Iris pigment epithelial cell (primary cell): ENCODE measurements around the gene PLXNB2.
"Not testable (repeated sequence)": the region's sequence is repeated elsewhere in the genome, so short reads cannot be mapped to it uniquely, and the experiment has no call there.

Source experiments
- DNase-seq: peaks from one replicate; pipeline ENCODE4 v3.0.0-alpha.2; 2011; ENCODE audit warnings: low read depth

Gene PLXNB2, protein sequence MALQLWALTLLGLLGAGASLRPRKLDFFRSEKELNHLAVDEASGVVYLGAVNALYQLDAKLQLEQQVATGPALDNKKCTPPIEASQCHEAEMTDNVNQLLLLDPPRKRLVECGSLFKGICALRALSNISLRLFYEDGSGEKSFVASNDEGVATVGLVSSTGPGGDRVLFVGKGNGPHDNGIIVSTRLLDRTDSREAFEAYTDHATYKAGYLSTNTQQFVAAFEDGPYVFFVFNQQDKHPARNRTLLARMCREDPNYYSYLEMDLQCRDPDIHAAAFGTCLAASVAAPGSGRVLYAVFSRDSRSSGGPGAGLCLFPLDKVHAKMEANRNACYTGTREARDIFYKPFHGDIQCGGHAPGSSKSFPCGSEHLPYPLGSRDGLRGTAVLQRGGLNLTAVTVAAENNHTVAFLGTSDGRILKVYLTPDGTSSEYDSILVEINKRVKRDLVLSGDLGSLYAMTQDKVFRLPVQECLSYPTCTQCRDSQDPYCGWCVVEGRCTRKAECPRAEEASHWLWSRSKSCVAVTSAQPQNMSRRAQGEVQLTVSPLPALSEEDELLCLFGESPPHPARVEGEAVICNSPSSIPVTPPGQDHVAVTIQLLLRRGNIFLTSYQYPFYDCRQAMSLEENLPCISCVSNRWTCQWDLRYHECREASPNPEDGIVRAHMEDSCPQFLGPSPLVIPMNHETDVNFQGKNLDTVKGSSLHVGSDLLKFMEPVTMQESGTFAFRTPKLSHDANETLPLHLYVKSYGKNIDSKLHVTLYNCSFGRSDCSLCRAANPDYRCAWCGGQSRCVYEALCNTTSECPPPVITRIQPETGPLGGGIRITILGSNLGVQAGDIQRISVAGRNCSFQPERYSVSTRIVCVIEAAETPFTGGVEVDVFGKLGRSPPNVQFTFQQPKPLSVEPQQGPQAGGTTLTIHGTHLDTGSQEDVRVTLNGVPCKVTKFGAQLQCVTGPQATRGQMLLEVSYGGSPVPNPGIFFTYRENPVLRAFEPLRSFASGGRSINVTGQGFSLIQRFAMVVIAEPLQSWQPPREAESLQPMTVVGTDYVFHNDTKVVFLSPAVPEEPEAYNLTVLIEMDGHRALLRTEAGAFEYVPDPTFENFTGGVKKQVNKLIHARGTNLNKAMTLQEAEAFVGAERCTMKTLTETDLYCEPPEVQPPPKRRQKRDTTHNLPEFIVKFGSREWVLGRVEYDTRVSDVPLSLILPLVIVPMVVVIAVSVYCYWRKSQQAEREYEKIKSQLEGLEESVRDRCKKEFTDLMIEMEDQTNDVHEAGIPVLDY (N-terminal part only)

DNA sequence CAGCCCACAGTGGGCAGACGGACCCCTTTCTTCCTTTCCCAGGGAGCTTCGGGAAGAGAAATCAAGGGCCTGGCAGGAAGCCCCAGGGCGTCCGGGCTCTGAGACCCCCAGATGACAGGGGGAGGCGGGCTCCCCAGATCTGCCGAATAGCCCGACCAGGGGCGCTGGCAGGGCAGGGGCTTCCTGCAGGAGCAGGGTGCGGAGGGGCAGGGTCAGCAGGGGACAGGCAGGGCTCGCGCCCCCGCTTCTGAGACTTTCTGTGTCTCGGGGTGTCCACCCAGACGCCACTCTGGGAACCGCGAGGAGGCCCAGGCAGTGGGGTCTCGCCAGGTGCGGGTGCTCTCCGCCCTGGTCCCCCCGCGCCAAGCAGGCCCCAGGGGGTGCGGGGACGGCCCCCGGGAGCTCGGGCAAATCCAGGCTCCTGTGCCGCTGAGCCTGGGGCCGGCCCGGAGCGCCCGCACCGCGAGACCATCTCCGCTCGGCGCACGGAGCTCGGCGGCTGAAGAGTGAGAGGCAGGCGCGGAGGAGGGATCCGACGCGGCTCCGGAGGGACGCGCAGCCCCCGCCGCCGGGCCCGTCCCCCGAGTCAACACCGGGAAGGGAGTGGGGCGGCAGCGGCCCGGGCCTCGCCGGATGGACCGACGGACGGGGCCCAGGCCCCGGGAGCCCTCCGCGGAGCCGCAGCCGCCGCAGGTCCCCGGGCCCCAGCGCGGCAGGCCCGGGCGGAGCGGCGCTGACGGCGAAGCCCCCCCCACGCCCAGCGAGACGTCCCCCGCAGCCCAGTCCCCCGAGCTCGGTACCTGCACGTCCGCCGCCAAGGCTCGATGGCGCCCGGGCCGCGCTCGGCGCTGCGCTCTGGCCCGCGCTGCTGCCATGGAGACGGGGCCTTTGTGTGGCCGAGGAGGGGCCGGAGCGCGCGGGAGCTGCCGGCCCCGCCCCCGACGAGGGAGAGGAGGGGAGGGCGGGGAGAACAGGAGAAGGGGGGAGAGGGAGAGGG, at the start of gene PLXNB2:
Gene PLXNB2 (minus strand): TSS at position 894 of the 997 bp plus-strand sequence. CDS start 17,062 bp downstream, outside the sequence.
- peak; percentile 79 for DNase-seq

DNA sequence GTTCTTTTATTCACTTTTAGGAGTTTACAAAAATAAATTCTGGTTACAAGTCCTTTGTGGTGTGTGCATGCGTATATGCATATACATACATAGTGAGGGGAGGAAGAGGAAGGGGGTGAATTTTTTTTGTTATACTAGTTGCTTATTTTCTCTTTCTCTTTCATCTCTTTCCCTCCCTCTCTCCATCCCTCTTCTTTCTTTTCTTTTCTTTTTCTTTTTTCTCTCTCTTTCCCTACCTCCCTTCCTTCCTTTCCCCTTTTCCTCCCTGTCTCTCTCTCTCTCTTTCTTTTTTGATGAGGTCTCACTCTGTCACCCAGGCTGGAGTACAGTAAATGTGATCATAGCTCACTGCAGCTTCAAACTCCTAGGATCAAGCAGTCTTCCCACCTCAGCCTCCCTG, 49.8 kb upstream of the PLXNB2 start:
- DNase-seq, result no peak

DNA sequence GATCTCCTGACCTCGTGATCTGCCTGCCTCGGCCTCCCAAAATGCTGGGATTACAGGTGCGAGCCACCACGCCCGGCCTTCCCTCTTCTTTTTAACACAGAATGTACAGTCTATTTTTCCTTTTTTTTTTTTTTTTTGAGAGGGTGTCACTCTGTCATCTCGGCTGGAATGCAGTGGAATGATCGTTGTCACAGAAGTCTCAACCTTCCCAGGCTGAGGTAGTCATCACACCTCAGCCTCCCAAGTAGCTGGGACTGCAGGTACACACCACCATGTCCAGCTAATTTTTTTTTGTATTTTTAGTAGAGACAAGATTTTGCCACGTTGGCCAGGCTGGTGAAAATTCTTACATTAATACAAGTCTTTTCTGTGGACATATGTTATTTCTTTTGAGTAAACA, 48.7 kb upstream of the PLXNB2 start:
- DNase-seq, result no peak

DNA sequence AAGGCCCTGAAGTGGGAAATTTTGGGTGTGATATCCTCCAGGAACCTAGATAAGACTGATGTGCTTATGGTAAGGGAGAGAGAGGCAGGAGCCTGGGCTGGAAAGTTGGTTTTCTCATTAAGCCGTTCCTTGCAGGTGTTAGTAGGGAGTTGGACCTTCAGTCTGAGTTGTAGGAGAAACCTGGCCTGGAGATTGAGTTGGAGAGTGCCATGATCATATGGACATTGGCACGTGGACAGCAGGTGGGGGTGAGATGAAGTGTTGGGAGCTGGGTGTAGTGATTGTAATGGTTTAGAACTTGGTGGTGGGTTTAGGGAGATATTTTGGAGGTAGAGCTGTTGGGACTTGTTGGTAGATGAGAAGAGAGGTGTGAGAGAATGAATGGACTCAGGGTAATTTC, 40.6 kb upstream of the PLXNB2 start:
- no peak for DNase-seq

DNA sequence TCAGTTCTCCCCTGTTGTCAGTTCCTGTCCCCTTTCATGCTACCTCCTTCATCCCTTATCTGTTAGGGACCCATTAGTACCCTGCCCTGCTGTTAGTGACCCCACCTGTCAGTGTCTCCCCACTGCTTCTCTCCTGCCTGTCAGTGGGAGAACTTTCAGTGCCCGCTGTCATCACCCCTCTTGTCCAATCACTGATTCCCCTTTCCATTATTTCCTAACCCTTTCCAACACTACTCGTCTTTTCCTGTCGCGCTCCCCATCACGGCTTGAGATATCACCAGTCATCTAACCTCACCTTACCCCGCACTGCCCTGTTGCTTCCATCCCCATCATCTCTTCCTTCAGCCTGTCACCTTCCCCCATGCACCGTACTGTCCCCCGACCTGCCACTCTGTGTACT, 39.7 kb upstream of the PLXNB2 start:
- DNase-seq, result no peak

DNA sequence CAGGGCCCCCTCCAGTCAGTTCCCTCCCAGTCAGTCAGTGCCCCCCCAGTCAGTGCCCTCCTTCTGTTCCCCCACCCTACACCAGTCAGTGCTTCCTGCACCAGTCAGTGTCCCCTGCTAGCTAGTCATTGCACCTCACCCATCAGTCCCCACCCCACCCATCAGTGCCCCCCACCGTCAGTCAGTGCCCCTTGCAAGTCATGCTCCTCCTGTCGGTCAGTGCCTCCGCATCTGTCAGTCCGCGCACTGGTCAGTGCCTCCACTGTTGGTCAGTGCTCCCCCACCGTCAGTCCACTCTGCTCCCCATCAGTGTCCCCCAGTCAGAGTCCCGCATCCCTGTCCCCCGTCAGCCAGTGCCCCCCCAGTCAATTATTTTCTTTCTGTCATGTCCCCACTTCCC, 39.0 kb upstream of the PLXNB2 start:
- no peak for DNase-seq

DNA sequence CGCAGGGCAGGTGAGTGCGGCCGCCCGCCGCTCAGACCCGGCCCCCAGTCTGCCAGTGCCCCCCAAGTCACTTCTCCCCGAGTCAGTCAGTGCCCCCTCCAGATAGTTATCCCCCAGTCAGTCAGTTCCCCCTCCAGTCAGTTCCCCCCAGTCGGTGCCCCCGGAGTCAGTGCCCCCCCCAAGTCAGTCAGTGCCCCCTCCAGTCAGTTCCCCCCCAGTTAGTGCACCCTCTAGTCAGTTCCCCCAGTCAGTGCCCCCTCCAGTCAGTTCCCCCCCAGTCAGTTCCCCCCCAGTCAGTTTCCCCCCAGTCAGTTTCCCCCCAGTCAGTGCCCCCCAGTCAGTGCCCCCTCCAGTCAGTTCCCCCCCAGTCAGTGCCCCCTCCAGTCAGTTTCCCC, 36.1 kb upstream of the PLXNB2 start:
- no peak for DNase-seq

DNA sequence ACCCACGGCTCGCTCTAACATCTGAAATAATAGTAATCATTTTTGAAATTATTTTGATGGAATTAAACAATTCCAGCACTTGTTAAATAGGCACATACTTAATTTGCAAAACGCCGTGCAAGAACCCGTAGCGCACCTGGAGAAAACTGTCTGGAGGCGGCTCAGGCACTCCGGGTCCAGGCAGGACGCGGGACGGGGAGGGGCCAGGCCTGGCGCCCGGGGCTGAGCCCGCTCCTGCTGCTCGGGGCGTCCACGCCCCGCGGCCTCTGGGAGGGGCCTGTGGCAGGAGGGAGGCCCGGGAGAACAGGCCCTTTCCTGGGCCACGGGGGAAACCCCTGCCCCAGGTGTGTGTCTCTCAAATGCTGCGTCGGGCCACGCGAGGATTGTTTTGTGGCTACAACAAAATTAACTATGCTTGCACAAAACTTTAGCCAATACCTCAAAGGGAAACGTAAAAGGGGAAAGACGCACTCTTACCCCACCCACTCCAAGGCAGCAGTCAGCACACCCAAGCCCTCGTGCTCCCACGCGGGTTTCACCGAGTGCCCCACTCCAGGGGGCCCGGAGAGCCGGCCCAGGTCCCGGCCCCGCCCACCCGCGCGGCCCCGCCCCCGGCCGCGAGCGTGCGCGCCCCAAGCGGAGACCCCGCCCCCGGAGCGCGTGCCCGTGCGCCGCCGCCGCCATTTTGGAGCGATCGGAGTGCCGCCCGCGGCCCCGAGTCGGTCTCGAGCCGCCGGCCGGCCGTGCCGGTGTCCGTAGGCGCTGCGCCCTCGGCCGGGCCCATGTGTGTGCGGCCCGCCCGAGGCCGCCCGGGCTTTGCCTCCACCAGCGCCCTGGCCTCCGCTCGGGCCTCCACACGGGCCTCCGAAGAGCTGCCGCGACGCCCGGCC, 35.5 kb upstream of the PLXNB2 start, which contains the start of gene PPP6R2:
Gene PPP6R2 (plus strand): TSS at position 677 of the 890 bp plus-strand sequence. CDS start 50,582 bp downstream, outside the sequence.
- DNase-seq, result peak; percentile 60

DNA sequence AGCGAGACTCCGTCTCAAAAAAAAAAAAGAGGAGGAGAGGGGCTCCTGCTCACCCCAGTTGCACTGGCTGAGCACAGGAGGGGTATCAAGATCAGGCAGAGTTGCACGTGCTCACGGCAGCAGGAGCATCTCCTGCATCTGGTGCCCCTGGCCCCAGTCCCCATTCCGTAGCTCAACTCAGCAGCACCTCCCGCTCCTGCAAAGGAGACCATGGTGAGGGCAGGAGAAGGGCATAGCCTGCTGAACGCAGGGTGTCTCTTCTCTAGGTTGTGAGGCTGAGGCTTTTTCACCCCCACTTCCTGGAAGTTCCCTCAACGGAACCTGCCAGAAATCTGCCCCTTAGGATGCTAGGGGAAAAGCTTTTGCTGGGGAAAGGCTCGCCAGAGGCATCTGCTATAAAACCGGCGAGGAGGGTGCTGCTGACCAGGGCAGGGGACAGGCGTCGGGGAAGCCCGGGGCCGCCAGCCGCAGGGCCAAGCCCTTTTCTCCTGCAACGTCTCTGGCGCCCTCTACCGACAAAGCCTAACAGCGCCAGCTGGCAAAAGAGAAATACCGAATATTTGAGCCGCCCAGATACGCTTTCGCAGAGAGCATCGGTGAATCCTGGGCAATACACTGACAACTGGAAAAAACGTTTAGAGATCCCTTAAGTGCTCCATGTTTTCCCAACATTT, 34.7 kb upstream of the PLXNB2 start:
- peak; percentile 77 for DNase-seq

DNA sequence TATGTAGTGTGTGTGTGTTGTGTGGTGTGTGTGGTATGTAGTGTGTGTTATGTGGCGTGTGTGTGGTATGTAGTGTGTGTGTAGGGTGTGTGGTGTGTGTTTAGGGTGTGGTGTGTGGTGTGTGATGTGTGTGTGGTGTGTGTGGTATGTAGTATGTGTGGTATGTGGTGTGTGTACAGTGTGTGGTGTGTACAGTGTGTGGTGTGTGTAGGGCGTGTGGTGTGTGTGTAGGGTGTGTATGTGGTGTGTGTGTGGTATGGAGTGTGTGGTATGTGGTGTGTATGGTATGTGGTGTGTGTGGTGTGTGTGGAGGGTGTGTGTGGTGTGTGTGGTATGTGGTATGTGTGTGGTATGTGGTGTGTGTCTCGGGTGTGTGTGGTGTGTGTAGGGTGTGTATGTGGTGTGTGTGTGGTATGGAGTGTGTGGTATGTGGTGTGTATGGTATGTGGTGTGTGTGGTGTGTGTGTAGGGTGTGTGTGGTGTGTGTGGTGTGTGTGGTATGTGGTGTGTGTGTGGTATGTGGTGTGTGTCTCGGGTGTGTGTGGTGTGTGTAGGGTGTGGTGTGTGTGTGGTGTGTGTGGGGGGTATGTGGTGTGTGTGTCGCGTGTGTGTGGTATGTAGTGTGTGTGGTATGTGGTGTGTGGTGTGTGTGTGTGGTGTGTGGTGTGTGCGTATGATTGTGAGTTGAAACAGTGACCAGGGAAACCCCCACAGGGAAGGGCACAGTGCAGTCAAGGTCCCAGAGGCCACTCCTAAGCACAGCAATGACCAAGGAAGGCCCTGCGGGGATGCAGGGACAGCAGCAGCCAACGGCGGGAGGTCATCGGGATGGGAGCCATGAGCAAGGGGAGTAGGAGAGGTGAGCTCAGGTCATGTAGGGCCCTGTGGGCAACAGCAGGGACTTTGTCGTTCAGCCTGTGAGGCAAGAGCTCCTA, 32.8 kb upstream of the PLXNB2 start:
- no peak for DNase-seq

DNA sequence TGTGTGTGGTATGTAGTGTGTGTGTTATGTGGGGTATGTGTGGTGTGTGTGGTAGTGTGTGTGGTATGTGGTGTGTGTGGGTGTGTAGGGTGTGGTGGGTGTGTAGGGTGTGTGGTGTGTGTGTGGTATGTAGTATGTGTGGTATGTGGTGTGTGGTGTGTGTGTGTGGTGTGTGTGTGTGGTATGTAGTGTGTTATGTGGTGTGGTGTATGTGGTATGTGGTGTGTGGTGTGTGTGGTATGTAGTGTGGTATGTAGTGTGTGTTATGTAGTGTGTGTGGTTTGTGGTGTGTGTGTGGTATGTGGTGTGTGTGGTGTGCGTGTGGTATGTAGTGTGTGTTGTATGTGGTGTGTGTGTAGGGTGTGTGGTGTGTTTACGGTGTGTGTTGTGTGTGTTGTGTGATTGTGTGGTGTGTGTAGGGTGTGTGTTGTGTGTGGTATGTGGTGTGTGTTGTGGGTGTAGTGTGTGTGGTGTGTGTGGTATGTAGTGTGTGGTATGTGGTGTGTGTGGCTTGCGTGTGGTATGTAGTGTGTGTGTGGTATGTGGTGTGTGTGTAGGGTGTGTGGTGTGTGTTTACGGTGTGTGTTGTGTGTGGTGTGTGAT, 31.5 kb upstream of the PLXNB2 start:
- DNase-seq, result no peak

DNA sequence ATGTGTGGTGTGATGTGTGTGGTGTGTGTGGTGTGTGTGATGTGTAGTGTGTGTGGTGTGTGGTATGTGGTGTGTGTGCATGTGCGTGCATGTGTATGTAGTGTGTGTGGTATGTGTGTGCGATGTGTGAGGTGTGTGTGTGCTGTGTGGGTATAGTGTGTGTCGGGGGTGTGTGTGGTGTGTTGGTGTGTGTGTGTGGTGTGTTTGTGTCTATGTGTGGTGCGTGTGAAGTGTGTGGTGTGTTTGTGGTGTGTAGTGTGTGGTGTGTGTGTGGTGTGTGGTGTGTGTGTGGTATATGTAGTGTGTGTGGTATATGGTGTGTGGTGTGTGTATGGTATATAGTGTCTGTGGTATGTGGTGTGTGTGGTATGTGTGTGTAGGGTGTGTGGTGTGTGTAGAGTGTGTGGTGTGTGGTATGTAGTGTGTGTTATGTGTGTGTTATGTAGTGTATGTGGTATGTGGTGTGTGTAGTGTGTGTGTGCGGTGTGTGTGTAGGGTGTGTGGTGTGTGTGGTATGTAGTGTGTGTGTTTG, 30.7 kb upstream of the PLXNB2 start:
- DNase-seq, result no peak

DNA sequence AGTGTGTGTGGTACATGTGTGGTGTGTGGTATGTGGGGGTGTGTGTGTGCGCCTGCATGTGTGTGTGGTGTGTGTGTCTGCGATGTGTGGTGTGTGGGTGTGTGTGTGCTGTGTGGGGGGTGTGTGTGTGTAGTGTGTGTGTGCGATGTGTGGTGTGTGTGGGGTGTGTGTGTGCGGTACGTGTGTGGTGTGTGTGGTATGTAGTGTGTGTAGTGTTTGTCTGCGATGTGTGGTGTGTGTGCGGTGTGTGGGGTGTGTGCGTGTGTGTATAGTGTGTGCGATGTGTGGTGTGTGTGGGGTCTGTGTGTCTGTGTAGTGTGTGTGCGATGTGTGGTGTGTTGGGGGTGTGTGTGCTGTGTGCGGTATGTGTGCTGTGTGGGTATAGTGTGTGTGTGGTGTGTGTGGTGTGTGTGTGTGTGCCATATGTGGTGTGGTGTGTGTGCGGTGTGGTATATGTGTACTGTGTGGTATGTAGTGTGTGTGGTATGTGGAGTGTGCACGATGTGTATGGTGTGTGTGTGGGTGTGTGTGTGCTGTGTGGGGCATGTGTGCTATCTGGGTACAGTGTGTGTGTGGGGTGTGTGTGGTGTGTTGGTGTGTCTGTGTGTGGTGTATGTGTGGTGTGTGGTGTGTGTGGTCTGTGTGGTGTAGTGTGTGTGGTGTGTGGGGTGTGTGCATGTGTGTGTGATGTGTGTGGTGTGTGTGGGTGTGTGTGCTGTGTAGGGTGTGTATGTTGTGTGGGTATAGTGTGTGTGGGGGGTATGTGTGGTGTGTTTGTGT, 30.0 kb upstream of the PLXNB2 start:
- DNase-seq, result no peak

DNA sequence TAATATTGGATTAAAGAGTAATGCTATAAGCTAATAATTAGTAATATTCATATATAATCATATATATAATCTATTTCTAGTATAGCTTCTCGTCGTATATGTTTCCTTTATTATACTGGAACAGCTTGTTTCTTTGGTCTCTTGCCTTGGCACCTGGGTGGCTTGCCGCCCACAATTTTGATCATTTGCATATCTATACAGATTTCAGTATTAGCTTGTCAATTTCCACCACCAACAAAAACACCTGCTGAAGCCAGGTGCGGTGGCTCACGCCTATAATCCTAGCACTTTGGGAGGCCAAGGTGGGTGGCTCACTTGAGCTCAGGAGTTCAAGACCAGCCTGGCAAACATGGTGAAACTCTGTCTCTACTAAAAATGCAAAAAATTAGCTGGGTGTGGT, 27.0 kb upstream of the PLXNB2 start:
- not testable (repeated sequence) for DNase-seq

DNA sequence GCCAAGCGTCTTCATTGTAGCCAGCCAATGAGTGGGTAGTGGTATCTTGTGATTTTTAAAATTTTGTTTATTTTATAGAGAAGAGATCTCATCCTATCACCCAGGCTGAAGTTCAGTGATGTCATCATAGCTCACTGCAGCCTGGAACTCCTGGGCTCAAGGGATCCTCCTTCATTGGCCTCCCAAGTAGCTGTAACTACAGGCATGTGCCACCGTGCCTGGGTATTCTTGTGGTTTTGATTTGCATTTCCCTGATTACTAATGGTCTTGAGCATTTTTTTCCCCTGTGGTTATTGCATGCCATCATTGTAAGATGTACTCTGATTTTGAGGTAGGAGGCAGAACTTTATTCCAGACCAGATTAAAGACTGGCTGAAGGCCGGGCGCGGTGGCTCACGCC, 21.8 kb upstream of the PLXNB2 start:
- peak; percentile 52 for DNase-seq

DNA sequence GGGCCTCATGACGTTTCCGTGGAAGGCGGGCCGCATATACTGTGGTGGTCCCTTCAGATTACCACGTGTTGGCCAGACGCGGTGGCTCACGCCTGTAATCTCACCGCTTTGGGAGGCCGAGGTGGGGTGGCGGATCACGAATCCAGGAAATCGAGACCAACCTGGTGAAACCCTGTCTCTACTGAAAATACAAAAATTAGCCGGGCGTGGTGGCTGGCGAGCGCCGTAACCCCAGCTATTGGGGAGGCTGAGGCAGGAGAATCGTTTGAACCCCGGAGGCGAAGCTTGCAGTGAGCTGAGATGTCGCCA, 20.2 kb upstream of the PLXNB2 start:
- DNase-seq, result no peak
